MM.1S (cell line): ENCODE results near the gene PLEKHA5.

Source experiments
- DNase-seq: peaks from one replicate; pipeline ENCODE4 v3.0.0-alpha.2; 2015
- H2AFZ ChIP-seq: fragments of 300-600 bp; sonication (generic); 2 replicates; pipeline ENCODE4 v1.6.0; 2016; ENCODE audit warnings: antibody characterized with exemption, low read length
- H3F3A ChIP-seq: fragments of 300-600 bp; sonication (generic); 2 replicates; pipeline ENCODE4 v1.6.1; 2016; ENCODE audit warnings: mild to moderate bottlenecking, antibody characterized with exemption, low read length, moderate library complexity, mixed read lengths; ENCODE audit not compliant: insufficient read depth
- H3K27ac ChIP-seq: fragments of 300-600 bp; sonication (generic); 2 replicates; pipeline ENCODE4 v1.5.1; 2016; ENCODE audit warnings: mild to moderate bottlenecking, low read length
- H3K27me3 ChIP-seq: fragments of 300-600 bp; sonication (generic); replicated peaks from 2 replicates; pipeline ENCODE4 v1.6.0; 2016; ENCODE audit warnings: low read length; ENCODE audit not compliant: insufficient read depth
- H3K36me3 ChIP-seq: fragments of 300-600 bp; sonication (generic); replicated peaks from 2 replicates; pipeline ENCODE4 v1.6.1; 2016; ENCODE audit warnings: mild to moderate bottlenecking, low read length, mixed read lengths; ENCODE audit not compliant: insufficient read depth
- H3K4me1 ChIP-seq: fragments of 300-600 bp; sonication (generic); 2 replicates; pipeline ENCODE4 v1.6.1; 2016; ENCODE audit warnings: low read length, mixed read lengths
- H3K4me2 ChIP-seq: fragments of 300-600 bp; sonication (generic); 2 replicates; pipeline ENCODE4 v1.6.0; 2016; ENCODE audit warnings: low read depth, low read length
- H3K4me3 ChIP-seq: fragments of 300-600 bp; sonication (generic); 2 replicates; pipeline ENCODE4 v1.5.1; 2016; ENCODE audit warnings: low read length, mixed read lengths
- H3K79me2 ChIP-seq: fragments of 300-600 bp; sonication (generic); 2 replicates; pipeline ENCODE4 v1.6.1; 2016; ENCODE audit warnings: mixed run types, low read length, mixed read lengths
- H3K9ac ChIP-seq: fragments of 300-600 bp; sonication (generic); 2 replicates; pipeline ENCODE4 v1.6.1; 2016; ENCODE audit warnings: low read length, mixed read lengths
- H3K9me2 ChIP-seq: fragments of 300-600 bp; sonication (generic); replicated peaks from 2 replicates; pipeline ENCODE4 v1.6.1; 2016; ENCODE audit warnings: mild to moderate bottlenecking, low read length, mixed read lengths; ENCODE audit not compliant: insufficient read depth
- H3K9me3 ChIP-seq: fragments of 300-600 bp; sonication (generic); replicated peaks from 2 replicates; pipeline ENCODE4 v1.6.1; 2016; ENCODE audit warnings: mild to moderate bottlenecking, low read length, mixed read lengths; ENCODE audit not compliant: insufficient read depth
- H4K20me1 ChIP-seq: fragments of 300-600 bp; sonication (generic); 2 replicates; pipeline ENCODE4 v1.6.1; 2016; ENCODE audit warnings: mild to moderate bottlenecking, low read length, moderate library complexity, mixed read lengths; ENCODE audit not compliant: insufficient read depth
- CTCF ChIP-seq: fragments of 300-600 bp; sonication (generic); IDR thresholded peaks from 2 replicates; pipeline ENCODE4 v1.5.1; 2016; ENCODE audit warnings: antibody characterized with exemption, low read length, mixed read lengths
- EZH2 ChIP-seq: fragments of 300-600 bp; sonication (generic); optimal IDR thresholded peaks from 2 replicates; pipeline ENCODE3; 2017; ENCODE audit warnings: low read depth, mild to moderate bottlenecking, antibody characterized with exemption, low read length, mixed read lengths
- EZH2phosphoT487 ChIP-seq: fragments of 300-600 bp; sonication (generic); IDR thresholded peaks from 2 replicates; pipeline ENCODE4 v1.6.1; 2018; ENCODE audit warnings: antibody characterized with exemption, low read length

Gene PLEKHA5

GRCh38 chr12:19278407-19278806 lies 148.9 kb downstream of the PLEKHA5 start:
- no peaks in the 10 kb centered on the region for H3K9me3 ChIP-seq
- H3K79me2 ChIP-seq = no peaks in the 10 kb centered on the region
- H3K9ac ChIP-seq = no peak overlapping the region
- TF ChIP-seq EZH2phosphoT487 (no peak), EZH2 (no peak), CTCF (no peak)
- DNase-seq = no peak
- H3K27ac ChIP-seq = no peak overlapping the region
- no peaks in the 10 kb centered on the region for H3K9me2 ChIP-seq
- no peaks in the 10 kb centered on the region for H3F3A ChIP-seq
- H3K4me3 ChIP-seq = no peak overlapping the region
- H3K4me2 ChIP-seq = no peak overlapping the region
- no peak overlapping the region for H2AFZ ChIP-seq
- no peaks in the 10 kb centered on the region for H3K36me3 ChIP-seq
- no peaks in the 10 kb centered on the region for H3K4me1 ChIP-seq
- no peaks in the 10 kb centered on the region for H4K20me1 ChIP-seq
- H3K27me3 ChIP-seq = no peaks in the 10 kb centered on the region

GRCh38 chr12:19282133-19282699 lies 152.7 kb downstream of the PLEKHA5 start:
- Histone ChIP-seq H3K27me3 (no peaks in the 10 kb centered on the region), H3K4me3 (no peak overlapping the region), H3K27ac (no peak overlapping the region), H3K36me3 (no peaks in the 10 kb centered on the region), H3K9me3 (no peaks in the 10 kb centered on the region), H3F3A (no peaks in the 10 kb centered on the region), H3K4me2 (no peak overlapping the region), H2AFZ (no peak overlapping the region), H3K79me2 (no peaks in the 10 kb centered on the region), H3K9ac (no peak overlapping the region), H3K9me2 (no peaks in the 10 kb centered on the region), H3K4me1 (no peaks in the 10 kb centered on the region), H4K20me1 (no peaks in the 10 kb centered on the region)
- DNase-seq = no peak
- TF ChIP-seq EZH2 (no peak), EZH2phosphoT487 (no peak), CTCF (no peak)

- H3K9ac ChIP-seq = no peak overlapping the region
- H3K4me1 ChIP-seq = no peaks in the 10 kb centered on the region
- no peaks in the 10 kb centered on the region for H3K9me2 ChIP-seq
- H4K20me1 ChIP-seq = no peaks in the 10 kb centered on the region
- H3K27me3 ChIP-seq = no peaks in the 10 kb centered on the region
- no peak overlapping the region for H2AFZ ChIP-seq
- no peaks in the 10 kb centered on the region for H3K36me3 ChIP-seq
- H3K27ac ChIP-seq = no peak overlapping the region
- DNase-seq = no peak
- H3K9me3 ChIP-seq = no peaks in the 10 kb centered on the region
- H3K79me2 ChIP-seq = no peaks in the 10 kb centered on the region
- no peak overlapping the region for H3K4me3 ChIP-seq
- TF ChIP-seq CTCF (no peak), EZH2phosphoT487 (no peak), EZH2 (no peak)
- no peaks in the 10 kb centered on the region for H3F3A ChIP-seq
- H3K4me2 ChIP-seq = no peak overlapping the region
Measured at GRCh38 chr12:19284658-19285057, 155.1 kb downstream of the PLEKHA5 start.
